K562 (cell line): ENCODE measurements around the gene TBX19. TPM values are rescaled to one million over a fixed set of nuclear protein-coding genes. Genes with fewer than 3 reads are reported as not detected.

Experiments used
- ARID1B ChIP-seq: fragments of 450-650 bp; IDR thresholded peaks from 2 replicates; pipeline ENCODE4 v1.6.1; 2016; ENCODE audit warnings: antibody characterized with exemption, mild to moderate bottlenecking, inconsistent platforms
- CBX1 ChIP-seq: sonication (generic); IDR thresholded peaks from 2 replicates; pipeline ENCODE4 v1.6.1; 2016; ENCODE audit warnings: antibody characterized with exemption, low read depth, mild to moderate bottlenecking
- HNRNPUL1 ChIP-seq: fragments of 200-400 bp; formaldehyde crosslinking; IDR thresholded peaks from 2 replicates; pipeline ENCODE4 v1.6.1; 2017; ENCODE audit warnings: low read length
- IRF2 ChIP-seq: sonication (generic); formaldehyde crosslinking; IDR thresholded peaks from 2 replicates; pipeline ENCODE4 v1.8.1; 2022; ENCODE audit warnings: mild to moderate bottlenecking, missing genetic modification reagents
- KDM5B ChIP-seq: fragments of 200-600 bp; sonication (generic); IDR thresholded peaks from 2 replicates; pipeline ENCODE4 v1.6.1; 2012; ENCODE audit warnings: low read depth, mild to moderate bottlenecking, moderate library complexity, low read length, control low read depth, inconsistent platforms; ENCODE audit not compliant: insufficient replicate concordance
- LCOR ChIP-seq: sonication (generic); formaldehyde crosslinking; IDR thresholded peaks from 2 replicates; pipeline ENCODE4 v1.8.0; 2022; ENCODE audit warnings: mild to moderate bottlenecking, missing genetic modification reagents
- RB1 ChIP-seq: fragments of 450-650 bp; IDR thresholded peaks from 2 replicates; pipeline ENCODE4 v1.6.1; 2017; ENCODE audit warnings: low read depth, mild to moderate bottlenecking
- SAFB ChIP-seq: fragments of 200-400 bp; formaldehyde crosslinking; IDR thresholded peaks from 2 replicates; pipeline ENCODE4 v1.6.1; 2017; ENCODE audit warnings: low read depth, low read length, borderline replicate concordance
- TARDBP ChIP-seq: fragments of 450-650 bp; IDR thresholded peaks from 2 replicates; pipeline ENCODE4 v1.6.1; 2016
- TEAD2 ChIP-seq: fragments of 450-650 bp; IDR thresholded peaks from 2 replicates; pipeline ENCODE4 v1.6.1; 2016; ENCODE audit warnings: missing genetic modification characterization, control low read depth, missing compliant biosample characterization
- ZC3H4 ChIP-seq: sonication (generic); formaldehyde crosslinking; IDR thresholded peaks from 2 replicates; pipeline ENCODE4 v1.9.0; 2021; ENCODE audit warnings: missing genetic modification reagents, borderline replicate concordance
- ZNF143 ChIP-seq: sonication (generic); formaldehyde crosslinking; IDR thresholded peaks from 2 replicates; pipeline ENCODE4 v1.9.0; 2022; ENCODE audit warnings: mild to moderate bottlenecking, missing genetic modification reagents
- ZNF444 ChIP-seq: fragments of 250-450 bp; sonication (Bioruptor Pico); IDR thresholded peaks from 2 replicates; pipeline ENCODE4 v1.4.0; 2020; ENCODE audit warnings: mild to moderate bottlenecking, moderate library complexity
- polyA plus RNA-seq, 8 experiments: library from polyadenylated mRNA; depleted of rRNA in 4 of 8; stranded (reverse) in 5 of 8; unstranded in 3 of 8; fragments of >200 nt; fragmentation: Nextera tagmentation in 2 of 8; fragmentation: Illumina TruSeq in 1 of 8; extraction: Ambion mirVana in 2 of 8; extraction: Trizol in 1 of 8; gene quantifications; 2 replicates each; pipeline versions ENCODE4 v1.2.1 to v1.2.3, GENCODE V29; 2011 to 2014; ENCODE audit warnings: inconsistent platforms in 1 of 8, missing spikeins in 1 of 8
- total RNA-seq, 7 experiments: library from RNA; depleted of rRNA in 6 of 7; stranded (reverse); fragments of >200 nt in 6 of 7; fragmentation: Illumina TruSeq in 2 of 7; extraction: Trizol in 2 of 7; gene quantifications; 2 replicates each; pipeline versions ENCODE4 v1.2.1 to v1.2.3, GENCODE V29; 2011 to 2021; ENCODE audit warnings: low replicate concordance in 1 of 7
- TF ChIP-seq, protein P1 (sequence below): fragments of 450-650 bp; formaldehyde crosslinking; IDR thresholded peaks from 2 replicates; pipeline ENCODE4 v1.4.0; 2022; ENCODE audit warnings: mild to moderate bottlenecking, moderate library complexity
- TF ChIP-seq, protein P2 (sequence below): fragments of 250-450 bp; sonication (Bioruptor Pico); IDR thresholded peaks from 2 replicates; pipeline ENCODE4 v1.4.0; 2020; ENCODE audit warnings: mild to moderate bottlenecking
- TF ChIP-seq, protein P3 (sequence below): IDR thresholded peaks from 3 replicates; pipeline ENCODE4 v1.6.1; 2011; ENCODE audit warnings: borderline replicate concordance, mild to moderate bottlenecking, moderate library complexity; ENCODE audit not compliant: insufficient read length; ENCODE audit errors: extremely low read depth
- TF ChIP-seq, protein P4 (sequence below): fragments of 450-650 bp; formaldehyde crosslinking; IDR thresholded peaks from 2 replicates; pipeline ENCODE4 v1.4.0; 2020; ENCODE audit warnings: mild to moderate bottlenecking

The TBX19 gene
- total and polyA plus RNA-seq, 9 of the 15 experiments (the other 6 are each of a cell fraction or from before 2014, with no cell fraction given), result 0.32 to 3.1 (median 0.95) TPM

DNA sequence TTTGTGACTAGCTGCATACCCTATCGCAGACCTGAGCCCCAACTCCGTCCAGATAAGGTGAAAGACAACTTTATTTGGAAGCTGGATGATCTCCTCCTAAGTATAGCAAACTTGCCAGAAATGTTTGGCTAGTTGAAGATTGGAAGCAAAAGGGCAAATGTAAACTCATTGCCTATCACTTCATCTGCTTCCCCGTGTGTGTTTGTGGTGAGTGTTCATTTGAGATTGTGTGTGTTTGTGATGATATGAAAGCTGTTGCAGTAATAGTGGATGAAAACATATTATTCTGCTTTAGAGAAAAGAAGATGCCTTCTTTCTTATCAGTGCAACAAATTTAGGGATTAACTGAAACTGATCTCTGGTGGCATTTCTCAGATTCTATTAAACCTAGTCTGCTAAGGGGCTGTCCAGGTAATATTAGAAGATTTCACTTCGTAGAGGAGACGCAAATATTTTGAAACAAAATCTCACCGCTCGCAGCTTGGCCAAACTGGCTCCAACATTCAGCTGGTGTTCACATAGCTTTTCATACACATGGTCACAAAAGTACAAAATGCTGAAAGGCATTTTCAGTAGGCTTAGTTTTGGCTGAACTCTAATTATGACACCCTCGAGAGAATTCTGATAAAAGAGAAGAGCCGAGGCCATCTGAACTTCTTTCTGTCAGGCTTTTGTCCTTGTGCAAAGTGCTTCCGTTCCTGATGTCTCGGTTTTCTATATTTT lies 1.1 kb downstream of the TBX19 start (continued):
- TF ChIP-seq, protein P1, sequence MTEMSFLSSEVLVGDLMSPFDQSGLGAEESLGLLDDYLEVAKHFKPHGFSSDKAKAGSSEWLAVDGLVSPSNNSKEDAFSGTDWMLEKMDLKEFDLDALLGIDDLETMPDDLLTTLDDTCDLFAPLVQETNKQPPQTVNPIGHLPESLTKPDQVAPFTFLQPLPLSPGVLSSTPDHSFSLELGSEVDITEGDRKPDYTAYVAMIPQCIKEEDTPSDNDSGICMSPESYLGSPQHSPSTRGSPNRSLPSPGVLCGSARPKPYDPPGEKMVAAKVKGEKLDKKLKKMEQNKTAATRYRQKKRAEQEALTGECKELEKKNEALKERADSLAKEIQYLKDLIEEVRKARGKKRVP, result peak; percentile 27; the same call in 1 of the 2 replicates
- TF ChIP-seq CBX1 (no peak), HNRNPUL1 (no peak), ZC3H4 (CRISPR knock-in tag) (no peak), LCOR (CRISPR knock-in tag) (peak; percentile 86), TEAD2 (tag) (no peak), ARID1B (peak; percentile 98), ZNF143 (CRISPR knock-in tag) (no peak), RB1 (no peak), SAFB (no peak), IRF2 (CRISPR knock-in tag) (no peak), KDM5B (no peak), ZNF444 (CRISPR knock-in tag) (no peak), TARDBP (no peak; the same call in 1 of the 2 replicates)
- TF ChIP-seq, protein P2, sequence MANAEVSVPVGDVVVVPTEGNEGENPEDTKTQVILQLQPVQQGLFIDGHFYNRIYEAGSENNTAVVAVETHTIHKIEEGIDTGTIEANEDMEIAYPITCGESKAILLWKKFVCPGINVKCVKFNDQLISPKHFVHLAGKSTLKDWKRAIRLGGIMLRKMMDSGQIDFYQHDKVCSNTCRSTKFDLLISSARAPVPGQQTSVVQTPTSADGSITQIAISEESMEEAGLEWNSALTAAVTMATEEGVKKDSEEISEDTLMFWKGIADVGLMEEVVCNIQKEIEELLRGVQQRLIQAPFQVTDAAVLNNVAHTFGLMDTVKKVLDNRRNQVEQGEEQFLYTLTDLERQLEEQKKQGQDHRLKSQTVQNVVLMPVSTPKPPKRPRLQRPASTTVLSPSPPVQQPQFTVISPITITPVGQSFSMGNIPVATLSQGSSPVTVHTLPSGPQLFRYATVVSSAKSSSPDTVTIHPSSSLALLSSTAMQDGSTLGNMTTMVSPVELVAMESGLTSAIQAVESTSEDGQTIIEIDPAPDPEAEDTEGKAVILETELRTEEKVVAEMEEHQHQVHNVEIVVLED (CRISPR knock-in tag), result no peak
- TF ChIP-seq, protein P3, sequence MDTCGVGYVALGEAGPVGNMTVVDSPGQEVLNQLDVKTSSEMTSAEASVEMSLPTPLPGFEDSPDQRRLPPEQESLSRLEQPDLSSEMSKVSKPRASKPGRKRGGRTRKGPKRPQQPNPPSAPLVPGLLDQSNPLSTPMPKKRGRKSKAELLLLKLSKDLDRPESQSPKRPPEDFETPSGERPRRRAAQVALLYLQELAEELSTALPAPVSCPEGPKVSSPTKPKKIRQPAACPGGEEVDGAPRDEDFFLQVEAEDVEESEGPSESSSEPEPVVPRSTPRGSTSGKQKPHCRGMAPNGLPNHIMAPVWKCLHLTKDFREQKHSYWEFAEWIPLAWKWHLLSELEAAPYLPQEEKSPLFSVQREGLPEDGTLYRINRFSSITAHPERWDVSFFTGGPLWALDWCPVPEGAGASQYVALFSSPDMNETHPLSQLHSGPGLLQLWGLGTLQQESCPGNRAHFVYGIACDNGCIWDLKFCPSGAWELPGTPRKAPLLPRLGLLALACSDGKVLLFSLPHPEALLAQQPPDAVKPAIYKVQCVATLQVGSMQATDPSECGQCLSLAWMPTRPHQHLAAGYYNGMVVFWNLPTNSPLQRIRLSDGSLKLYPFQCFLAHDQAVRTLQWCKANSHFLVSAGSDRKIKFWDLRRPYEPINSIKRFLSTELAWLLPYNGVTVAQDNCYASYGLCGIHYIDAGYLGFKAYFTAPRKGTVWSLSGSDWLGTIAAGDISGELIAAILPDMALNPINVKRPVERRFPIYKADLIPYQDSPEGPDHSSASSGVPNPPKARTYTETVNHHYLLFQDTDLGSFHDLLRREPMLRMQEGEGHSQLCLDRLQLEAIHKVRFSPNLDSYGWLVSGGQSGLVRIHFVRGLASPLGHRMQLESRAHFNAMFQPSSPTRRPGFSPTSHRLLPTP, result no peak
- TF ChIP-seq, protein P4, sequence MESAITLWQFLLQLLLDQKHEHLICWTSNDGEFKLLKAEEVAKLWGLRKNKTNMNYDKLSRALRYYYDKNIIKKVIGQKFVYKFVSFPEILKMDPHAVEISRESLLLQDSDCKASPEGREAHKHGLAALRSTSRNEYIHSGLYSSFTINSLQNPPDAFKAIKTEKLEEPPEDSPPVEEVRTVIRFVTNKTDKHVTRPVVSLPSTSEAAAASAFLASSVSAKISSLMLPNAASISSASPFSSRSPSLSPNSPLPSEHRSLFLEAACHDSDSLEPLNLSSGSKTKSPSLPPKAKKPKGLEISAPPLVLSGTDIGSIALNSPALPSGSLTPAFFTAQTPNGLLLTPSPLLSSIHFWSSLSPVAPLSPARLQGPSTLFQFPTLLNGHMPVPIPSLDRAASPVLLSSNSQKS (CRISPR knock-in tag), result no peak
